Measurements from ENCODE around the gene FAM89B. TPM values are rescaled to one million over a fixed set of nuclear protein-coding genes. Genes with fewer than 3 reads are reported as not detected.

The FAM89B gene
- total RNA-seq, 2 experiments from 2014 or later, result 23.3 to 27.3 TPM

DNA sequence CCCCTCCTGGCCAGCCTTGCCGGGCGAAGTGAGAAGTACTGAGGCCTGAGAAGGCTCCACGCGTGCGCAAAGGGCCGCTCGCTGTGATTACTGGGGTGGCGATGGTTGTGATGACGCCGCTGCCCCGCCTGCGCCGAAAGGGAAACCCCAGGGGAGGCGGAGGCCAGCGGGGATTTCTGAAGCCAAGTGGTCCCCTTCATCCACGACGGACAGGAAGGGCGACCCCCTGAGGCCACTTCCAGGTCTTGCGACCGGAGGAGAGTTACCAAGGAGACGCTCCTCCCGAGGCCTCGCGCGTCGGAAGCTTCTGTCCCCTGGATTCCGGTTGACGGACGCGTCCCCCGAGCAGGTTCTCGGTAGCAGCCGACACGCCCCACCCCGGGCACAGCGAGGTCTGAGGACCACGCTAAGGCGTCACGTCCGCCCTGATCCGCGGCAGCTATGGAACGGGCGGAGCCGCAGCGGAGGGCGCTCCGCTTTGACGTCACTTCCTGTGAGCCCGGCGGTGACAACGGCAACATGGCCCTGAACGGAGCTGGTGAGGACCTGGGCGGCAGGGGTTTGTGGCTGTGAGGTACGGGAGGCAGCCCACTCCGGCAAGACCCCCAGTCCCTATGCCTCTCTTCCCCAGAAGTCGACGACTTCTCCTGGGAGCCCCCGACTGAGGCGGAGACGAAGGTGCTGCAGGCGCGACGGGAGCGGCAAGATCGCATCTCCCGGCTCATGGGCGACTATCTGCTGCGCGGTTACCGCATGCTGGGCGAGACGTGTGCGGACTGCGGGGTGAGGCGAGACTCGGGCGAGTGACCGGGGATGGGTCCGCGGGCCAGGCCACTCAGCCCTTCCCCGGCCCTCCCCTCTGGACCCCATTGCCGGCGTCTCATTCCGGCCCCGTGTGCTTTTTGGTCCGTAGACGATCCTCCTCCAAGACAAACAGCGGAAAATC, 2.1 kb upstream of the FAM89B start, which contains the start of gene ZNRD2:
ZNRD2 (plus strand) TSS at position 505 of the 946 bp plus-strand sequence; CDS start at position 520, 15 bp downstream.
- H3K4me1 ChIP-seq (ENCODE audit: insufficient read depth, low read length), result peaks cover 87% of the 10 kb centered on the region
- TF ChIP-seq, protein P1, sequence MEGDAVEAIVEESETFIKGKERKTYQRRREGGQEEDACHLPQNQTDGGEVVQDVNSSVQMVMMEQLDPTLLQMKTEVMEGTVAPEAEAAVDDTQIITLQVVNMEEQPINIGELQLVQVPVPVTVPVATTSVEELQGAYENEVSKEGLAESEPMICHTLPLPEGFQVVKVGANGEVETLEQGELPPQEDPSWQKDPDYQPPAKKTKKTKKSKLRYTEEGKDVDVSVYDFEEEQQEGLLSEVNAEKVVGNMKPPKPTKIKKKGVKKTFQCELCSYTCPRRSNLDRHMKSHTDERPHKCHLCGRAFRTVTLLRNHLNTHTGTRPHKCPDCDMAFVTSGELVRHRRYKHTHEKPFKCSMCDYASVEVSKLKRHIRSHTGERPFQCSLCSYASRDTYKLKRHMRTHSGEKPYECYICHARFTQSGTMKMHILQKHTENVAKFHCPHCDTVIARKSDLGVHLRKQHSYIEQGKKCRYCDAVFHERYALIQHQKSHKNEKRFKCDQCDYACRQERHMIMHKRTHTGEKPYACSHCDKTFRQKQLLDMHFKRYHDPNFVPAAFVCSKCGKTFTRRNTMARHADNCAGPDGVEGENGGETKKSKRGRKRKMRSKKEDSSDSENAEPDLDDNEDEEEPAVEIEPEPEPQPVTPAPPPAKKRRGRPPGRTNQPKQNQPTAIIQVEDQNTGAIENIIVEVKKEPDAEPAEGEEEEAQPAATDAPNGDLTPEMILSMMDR (IDR thresholded peaks at IDR 0.05), result no peak
- H3K9me3 Mint-ChIP-seq, result no peaks in the 10 kb centered on the region
- CTCF ChIA-PET, result interaction anchor here (0.9 to 4.4 kb wide), 6 partner anchors 10 to 29 kb away, joined by 3 to 64 read pairs (median 6); partner anchors contain the start of gene LTBP3
- H3K36me3 Mint-ChIP-seq (ENCODE audit: low read depth), result peaks cover 49% of the 10 kb centered on the region
- peak within 1 kb of the TSS; percentile 100 for H3K4me3 Mint-ChIP-seq
- H3K27ac Mint-ChIP-seq, result peak within 1 kb of the TSS; percentile 98
- DNase-seq (peak; percentile 96 to 100 (median 98)), ATAC-seq (ENCODE audit: poor library complexity) (peak; percentile 71)
- H3K27ac ChIP-seq (ENCODE audit: low read depth in 1 of 2, low read length in 2 of 2), result peak within 1 kb of the TSS; percentile 99 to 100
- H3K36me3 ChIP-seq (ENCODE audit: insufficient read depth, low read length), result peaks cover 19% of the 10 kb centered on the region
- H3K4me1 Mint-ChIP-seq (ENCODE audit: low read depth), result peaks cover 86% of the 10 kb centered on the region
- no peaks in the 10 kb centered on the region for H3K27me3 Mint-ChIP-seq
- intact Hi-C loops (cut with DNase I, micrococcal nuclease), result loop anchor here (1.0 to 10.0 kb wide), 6 partner anchors 17 to 543 kb away; partner anchors contain the start of genes PCNX3 (in 1 of the 2), RELA (in 1 of the 2), SCYL1 (in 1 of the 2) and SNX15 (in 1 of the 2)
- no peaks in the 10 kb centered on the region for H3K27me3 ChIP-seq (ENCODE audit: control insufficient read depth in 1 of 2, insufficient read depth in 2 of 2, low read length in 2 of 2)
- POLR2A ChIA-PET, result interaction anchor here (0.6 to 5.5 kb wide), 27 partner anchors 9 to 1046 kb away, joined by 3 to 92 read pairs (median 6); partner anchors contain the start of genes CFL1, KAT5, LTBP3 and MALAT1
- no peaks in the 10 kb centered on the region for H3K9me3 ChIP-seq (ENCODE audit: control insufficient read depth in 1 of 2, insufficient read depth in 1 of 2, low read length in 2 of 2)
- peak within 1 kb of the TSS; percentile 89 for H3K4me3 ChIP-seq (ENCODE audit: low read length)

DNA sequence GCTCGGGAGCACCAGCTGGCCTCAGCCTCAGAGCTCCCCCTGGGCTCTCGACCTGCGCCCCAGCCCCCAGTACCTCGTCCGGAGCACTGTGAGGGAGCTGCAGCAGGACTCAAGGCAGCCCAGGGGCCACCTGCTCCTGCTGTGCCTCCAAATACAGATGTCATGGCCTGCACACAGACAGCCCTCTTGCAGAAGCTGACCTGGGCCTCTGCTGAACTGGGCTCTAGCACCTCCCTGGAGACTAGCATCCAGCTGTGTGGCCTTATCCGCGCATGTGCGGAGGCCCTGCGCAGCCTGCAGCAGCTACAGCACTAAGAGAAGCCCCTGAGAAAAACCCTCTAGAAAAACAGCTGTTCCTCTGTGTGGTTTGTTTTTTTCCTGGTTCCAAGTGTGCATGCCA, 918 bp upstream of the FAM89B start:
- TF ChIP-seq, protein P1 (IDR thresholded peaks at IDR 0.05), result no peak
- peak overlapping the region; percentile 99 to 100 for H3K27ac ChIP-seq (ENCODE audit: low read depth in 1 of 2, low read length in 2 of 2)
- H3K4me1 Mint-ChIP-seq (ENCODE audit: low read depth), result peaks cover 79% of the 10 kb centered on the region
- no peaks in the 10 kb centered on the region for H3K9me3 ChIP-seq (ENCODE audit: control insufficient read depth in 1 of 2, insufficient read depth in 1 of 2, low read length in 2 of 2)
- H3K9me3 Mint-ChIP-seq, result no peaks in the 10 kb centered on the region
- peaks cover 19% of the 10 kb centered on the region for H3K36me3 ChIP-seq (ENCODE audit: insufficient read depth, low read length)
- ATAC-seq (ENCODE audit: poor library complexity), result no peak
- POLR2A ChIA-PET, result interaction anchor here (0.6 to 5.5 kb wide), 19 partner anchors 10 to 510 kb away, joined by 3 to 92 read pairs (median 15); partner anchors contain the start of genes KAT5, LTBP3, MALAT1 and MAP3K11
- no peaks in the 10 kb centered on the region for H3K27me3 Mint-ChIP-seq
- peak overlapping the region; percentile 100 for H3K4me3 Mint-ChIP-seq
- peaks cover 82% of the 10 kb centered on the region for H3K4me1 ChIP-seq (ENCODE audit: insufficient read depth, low read length)
- peak overlapping the region; percentile 98 for H3K27ac Mint-ChIP-seq
- H3K4me3 ChIP-seq (ENCODE audit: low read length), result peak overlapping the region; percentile 89
- peak in 1 of 14 experiments; percentile 44 for DNase-seq
- intact Hi-C loops (cut with DNase I, micrococcal nuclease), result loop anchor here (5.0 to 10.0 kb wide), 3 partner anchors 47 to 544 kb away; partner anchors contain the start of genes RELA (in 1 of the 2), SCYL1 (in 1 of the 2) and SNX15 (in 1 of the 2)
- CTCF ChIA-PET, result interaction anchor here (0.5 to 4.4 kb wide), 6 partner anchors 17 to 103 kb away, joined by 3 to 64 read pairs (median 10); no protein-coding TSS in a partner anchor
- no peaks in the 10 kb centered on the region for H3K27me3 ChIP-seq (ENCODE audit: control insufficient read depth in 1 of 2, insufficient read depth in 2 of 2, low read length in 2 of 2)
- peaks cover 47% of the 10 kb centered on the region for H3K36me3 Mint-ChIP-seq (ENCODE audit: low read depth)

DNA sequence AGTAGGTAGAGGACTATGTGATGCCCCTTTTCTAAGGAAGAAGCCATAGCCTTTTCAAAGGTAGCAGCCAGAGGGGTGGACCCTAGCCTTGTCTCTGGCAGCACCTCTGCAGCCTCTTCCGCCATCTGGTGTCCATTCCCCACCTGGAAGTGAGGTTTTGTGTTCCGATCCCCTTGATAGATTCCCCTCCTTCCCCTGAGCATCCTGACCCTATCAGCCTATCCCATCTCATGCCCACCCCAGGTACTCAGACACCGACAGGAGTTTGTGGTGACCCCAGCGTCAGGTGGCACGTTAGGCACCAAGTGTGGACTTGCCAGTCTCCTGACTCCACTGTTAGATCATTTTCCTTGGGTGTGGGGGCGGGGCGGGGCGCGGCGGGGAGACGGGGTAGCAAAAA, 398 bp upstream of the FAM89B start:
- Mint-ChIP-seq H3K4me1 (ENCODE audit: low read depth) (peaks cover 78% of the 10 kb centered on the region), H3K9me3 (no peaks in the 10 kb centered on the region), H3K4me3 (peak overlapping the region; percentile 100), H3K27ac (peak overlapping the region; percentile 98), H3K27me3 (no peaks in the 10 kb centered on the region), H3K36me3 (ENCODE audit: low read depth) (peaks cover 52% of the 10 kb centered on the region)
- intact Hi-C loops (cut with DNase I, micrococcal nuclease), result loop anchor here (1.0 to 10.0 kb wide), 4 partner anchors 32 to 545 kb away; partner anchors contain the start of genes RELA (in 1 of the 2), SCYL1 (in 1 of the 2) and SNX15 (in 1 of the 2)
- DNase-seq, result peak in 3 of 14 experiments; percentile 44 to 69 (median 45)
- peak overlapping the region; percentile 89 for H3K4me3 ChIP-seq (ENCODE audit: low read length)
- TF ChIP-seq, protein P1 (IDR thresholded peaks at IDR 0.05), result peak; percentile 15
- no peak for ATAC-seq (ENCODE audit: poor library complexity)
- H3K9me3 ChIP-seq (ENCODE audit: control insufficient read depth in 1 of 2, insufficient read depth in 1 of 2, low read length in 2 of 2), result no peaks in the 10 kb centered on the region
- H3K4me1 ChIP-seq (ENCODE audit: insufficient read depth, low read length), result peaks cover 82% of the 10 kb centered on the region
- H3K36me3 ChIP-seq (ENCODE audit: insufficient read depth, low read length), result peaks cover 19% of the 10 kb centered on the region
- CTCF ChIA-PET, result interaction anchor here (0.7 to 4.4 kb wide), 6 partner anchors 16 to 288 kb away, joined by 3 to 64 read pairs (median 7); no protein-coding TSS in a partner anchor
- H3K27ac ChIP-seq (ENCODE audit: low read depth in 1 of 2, low read length in 2 of 2), result peak overlapping the region; percentile 69 to 99
- no peaks in the 10 kb centered on the region for H3K27me3 ChIP-seq (ENCODE audit: control insufficient read depth in 1 of 2, insufficient read depth in 2 of 2, low read length in 2 of 2)
- POLR2A ChIA-PET, result interaction anchor here (0.6 to 5.5 kb wide), 28 partner anchors 10 to 793 kb away, joined by 3 to 92 read pairs (median 6); partner anchors contain the start of genes KAT5, MALAT1, MAP3K11 and NEAT1

Measured in CD4-positive, alpha-beta T cell (primary cell).